Progenitor cell of endocrine pancreas (in vitro differentiated cells): ENCODE data around the gene BBLN. TPM values are rescaled to one million over a fixed set of nuclear protein-coding genes. Genes with fewer than 3 reads are reported as not detected.
"Not testable (repeated sequence)": the region's sequence is repeated elsewhere in the genome, so short reads cannot be mapped to it uniquely, and the experiment has no call there.

Experiments
- DNase-seq: peaks from one replicate; pipeline ENCODE4 v3.0.0; 2021; ENCODE audit warnings: low spot score; ENCODE audit not compliant: unreplicated experiment
- H3K27ac Mint-ChIP-seq: 2 replicates; pipeline ENCODE4 v1.8.0; 2021; ENCODE audit warnings: mild to moderate bottlenecking, moderate library complexity, mixed read lengths
- H3K27me3 Mint-ChIP-seq: 2 replicates; pipeline ENCODE4 v1.8.0; 2021; ENCODE audit warnings: mixed read lengths
- H3K36me3 Mint-ChIP-seq: 2 replicates; pipeline ENCODE4 v1.8.0; 2022; ENCODE audit warnings: mixed read lengths; ENCODE audit not compliant: insufficient read depth
- H3K4me1 Mint-ChIP-seq: 2 replicates; pipeline ENCODE4 v1.8.0; 2021; ENCODE audit warnings: low read depth, mixed read lengths
- H3K4me3 Mint-ChIP-seq: 2 replicates; pipeline ENCODE4 v1.8.0; 2021; ENCODE audit warnings: low read depth, mild to moderate bottlenecking, moderate library complexity, mixed read lengths
- H3K9me3 Mint-ChIP-seq: 2 replicates; pipeline ENCODE4 v1.8.0; 2021; ENCODE audit warnings: low read depth, mixed read lengths
- long read RNA-seq: library from polyadenylated mRNA; unstranded; transcript quantifications from one replicate; pipeline ENCODE4 v2.0.0, GENCODE V29; 2020
- total RNA-seq: library from RNA; stranded (reverse); gene quantifications from 2 replicates; pipeline ENCODE4 v1.2.1, GENCODE V29; 2021
- TF ChIP-seq, protein P1 (sequence below): fragments of 200-600 bp; sonication (generic); IDR thresholded peaks from one replicate; pipeline ENCODE4 v1.5.0; 2021; ENCODE audit warnings: antibody characterized with exemption, mild to moderate bottlenecking; ENCODE audit not compliant: unreplicated experiment

The BBLN gene
- total RNA-seq: 57.3 and 62.5 TPM in 2 replicates
- long read RNA-seq, partial matches to known transcripts: 0 of 2 reads
- long read RNA-seq, other reads (novel, unspliced or antisense): 0 of 2 reads

DNA sequence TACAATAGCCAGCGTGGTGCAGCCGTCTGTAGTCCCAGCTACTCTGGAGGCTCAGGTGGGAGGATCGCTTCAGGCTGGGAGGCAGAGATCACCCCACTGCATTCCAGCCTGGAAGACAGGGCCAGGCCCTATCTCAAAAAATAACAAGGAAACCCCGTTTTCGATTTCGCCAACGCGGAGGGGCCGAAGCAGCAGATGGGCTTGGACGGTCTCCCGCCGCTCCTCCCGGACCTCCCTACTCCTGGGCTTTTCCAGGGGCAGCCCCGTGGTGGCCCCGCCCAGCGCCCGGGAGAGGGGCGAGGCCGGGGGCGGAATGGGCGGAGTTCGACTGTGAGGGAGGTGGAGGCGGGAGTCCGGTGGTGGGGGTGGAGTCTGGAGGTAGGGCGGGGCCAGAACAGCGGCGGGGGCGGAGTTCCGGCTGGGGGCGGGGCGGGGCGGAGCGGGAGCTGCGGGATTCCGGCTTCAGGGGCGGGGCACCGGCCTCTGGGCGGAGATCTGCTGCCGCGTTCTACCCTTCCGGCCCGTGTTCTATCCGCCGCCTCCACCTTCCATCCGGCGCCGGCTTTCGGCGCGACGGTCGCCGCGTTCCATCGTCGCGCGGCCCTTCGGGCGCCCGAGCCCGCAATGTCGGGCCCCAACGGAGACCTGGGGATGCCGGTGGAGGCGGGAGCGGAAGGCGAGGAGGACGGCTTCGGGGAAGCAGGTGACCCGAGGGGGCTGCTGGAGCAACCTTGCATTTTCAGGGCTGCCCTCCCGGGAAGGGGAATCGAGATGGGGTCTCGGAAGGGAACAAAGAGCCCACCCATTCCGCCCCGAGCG is at the start of gene BBLN:
BBLN (plus strand) TSS at position 482 of the 819 bp plus-strand sequence; CDS start at position 625, 143 bp downstream.
- peaks cover 4% of the 10 kb centered on the region for H3K4me1 Mint-ChIP-seq
- H3K27ac Mint-ChIP-seq: no peak within 1 kb of the TSS
- H3K9me3 Mint-ChIP-seq: no peaks in the 10 kb centered on the region
- H3K4me3 Mint-ChIP-seq: peak within 1 kb of the TSS; percentile 73
- TF ChIP-seq, protein P1, sequence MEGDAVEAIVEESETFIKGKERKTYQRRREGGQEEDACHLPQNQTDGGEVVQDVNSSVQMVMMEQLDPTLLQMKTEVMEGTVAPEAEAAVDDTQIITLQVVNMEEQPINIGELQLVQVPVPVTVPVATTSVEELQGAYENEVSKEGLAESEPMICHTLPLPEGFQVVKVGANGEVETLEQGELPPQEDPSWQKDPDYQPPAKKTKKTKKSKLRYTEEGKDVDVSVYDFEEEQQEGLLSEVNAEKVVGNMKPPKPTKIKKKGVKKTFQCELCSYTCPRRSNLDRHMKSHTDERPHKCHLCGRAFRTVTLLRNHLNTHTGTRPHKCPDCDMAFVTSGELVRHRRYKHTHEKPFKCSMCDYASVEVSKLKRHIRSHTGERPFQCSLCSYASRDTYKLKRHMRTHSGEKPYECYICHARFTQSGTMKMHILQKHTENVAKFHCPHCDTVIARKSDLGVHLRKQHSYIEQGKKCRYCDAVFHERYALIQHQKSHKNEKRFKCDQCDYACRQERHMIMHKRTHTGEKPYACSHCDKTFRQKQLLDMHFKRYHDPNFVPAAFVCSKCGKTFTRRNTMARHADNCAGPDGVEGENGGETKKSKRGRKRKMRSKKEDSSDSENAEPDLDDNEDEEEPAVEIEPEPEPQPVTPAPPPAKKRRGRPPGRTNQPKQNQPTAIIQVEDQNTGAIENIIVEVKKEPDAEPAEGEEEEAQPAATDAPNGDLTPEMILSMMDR: no peak
- H3K27me3 Mint-ChIP-seq: no peaks in the 10 kb centered on the region
- peaks cover 7% of the 10 kb centered on the region for H3K36me3 Mint-ChIP-seq
- DNase-seq: peak; percentile 94

DNA sequence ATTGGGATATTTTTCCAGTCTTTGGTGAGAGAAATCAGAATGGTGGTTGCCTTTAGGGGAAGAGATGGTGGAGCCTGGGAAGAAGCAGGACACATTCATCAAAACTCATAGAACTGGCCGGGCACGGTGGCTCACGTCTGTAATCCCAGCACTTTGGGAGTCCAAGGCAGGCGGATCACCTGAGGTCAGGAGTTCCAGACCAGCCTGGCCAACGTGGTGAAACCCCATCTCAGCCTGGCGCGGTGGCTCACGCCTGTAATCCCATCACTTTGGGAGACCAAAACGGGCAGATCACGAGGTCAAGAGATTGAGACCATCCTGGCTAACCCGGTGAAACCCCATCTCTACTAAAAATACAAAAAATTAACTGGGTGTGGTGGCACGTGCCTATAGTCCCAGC is 48.3 kb upstream of the BBLN start:
- not testable (repeated sequence) for H3K4me1 Mint-ChIP-seq, H3K4me3 Mint-ChIP-seq, H3K9me3 Mint-ChIP-seq, H3K27ac Mint-ChIP-seq, H3K27me3 Mint-ChIP-seq, DNase-seq, H3K36me3 Mint-ChIP-seq

DNA sequence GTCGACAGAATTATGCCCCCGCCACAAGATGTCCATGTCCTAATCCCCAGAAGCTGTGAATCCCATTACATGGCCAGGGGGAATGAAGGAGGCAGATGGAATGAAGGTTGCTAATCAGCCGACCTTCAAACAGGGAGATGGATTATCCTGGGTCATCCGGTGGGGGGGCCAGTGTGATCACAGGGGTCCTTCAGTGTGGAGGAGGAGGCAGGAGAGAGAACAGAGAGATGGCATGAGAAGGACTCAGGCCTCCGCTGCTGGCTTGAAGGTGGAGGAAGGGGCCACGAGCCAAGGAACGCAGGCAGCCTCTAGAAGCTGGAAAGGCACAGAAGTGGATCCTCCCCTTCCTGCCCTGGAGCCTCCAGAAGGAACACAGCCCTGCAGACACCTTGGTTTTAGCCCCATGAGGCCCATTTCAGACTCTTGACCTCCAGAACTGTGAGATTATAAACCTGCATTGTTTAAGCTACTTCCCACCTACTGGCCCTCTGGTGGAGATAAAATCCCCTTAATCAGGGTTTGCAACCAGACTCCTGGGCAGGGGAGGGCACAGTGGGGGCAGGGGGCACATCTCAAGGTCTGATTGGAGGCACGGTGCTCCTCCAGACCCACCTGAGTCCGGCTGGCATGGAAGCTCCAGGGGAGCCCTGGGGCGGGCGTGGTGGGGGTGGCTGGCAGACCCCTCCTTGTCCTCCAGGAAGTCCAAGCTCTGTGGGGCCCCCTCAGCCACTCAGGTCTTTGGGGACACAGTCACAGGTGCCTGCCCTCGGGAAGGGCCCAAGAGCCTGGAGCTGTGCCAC is 46.3 kb upstream of the BBLN start:
- Mint-ChIP-seq H3K27me3 (peaks cover 3% of the 10 kb centered on the region), H3K4me3 (no peak overlapping the region), H3K27ac (no peak overlapping the region), H3K9me3 (no peaks in the 10 kb centered on the region), H3K4me1 (peaks cover 2% of the 10 kb centered on the region), H3K36me3 (peaks cover 3% of the 10 kb centered on the region)
- TF ChIP-seq, protein P1: no peak
- no peak for DNase-seq

- H3K27me3 Mint-ChIP-seq: peaks cover 3% of the 10 kb centered on the region
- no peak overlapping the region for H3K4me3 Mint-ChIP-seq
- H3K9me3 Mint-ChIP-seq: no peaks in the 10 kb centered on the region
- TF ChIP-seq, protein P1: no peak
- no peak overlapping the region for H3K27ac Mint-ChIP-seq
- H3K4me1 Mint-ChIP-seq: peaks cover 2% of the 10 kb centered on the region
- no peak for DNase-seq
- H3K36me3 Mint-ChIP-seq: peaks cover 3% of the 10 kb centered on the region
Observed at GRCh38 chr9:128114326-128115186, 45.5 kb upstream of the BBLN start.

- Mint-ChIP-seq H3K27ac (no peak overlapping the region), H3K27me3 (peaks cover 3% of the 10 kb centered on the region), H3K4me3 (no peak overlapping the region), H3K9me3 (no peaks in the 10 kb centered on the region), H3K36me3 (peaks cover 3% of the 10 kb centered on the region), H3K4me1 (peaks cover 2% of the 10 kb centered on the region)
- TF ChIP-seq, protein P1: no peak
- no peak for DNase-seq
Observed at GRCh38 chr9:128115187-128116103, 44.6 kb upstream of the BBLN start.
